HEK293 (cell line): ENCODE data around the gene MYBPH.

Experiments used
- CTCF ChIA-PET: fragments of 350-600 bp; formaldehyde crosslinking; extraction: SDS; loops from one replicate; lab custom pipeline; 2021; ENCODE audit warnings: antibody characterized with exemption; lab: Yijun Ruan, JAX
- POLR2A ChIA-PET: fragments of 300-600 bp; formaldehyde crosslinking; extraction: SDS; loops from one replicate; lab custom pipeline; 2020; ENCODE audit warnings: antibody characterized with exemption, inconsistent platforms; lab: Yijun Ruan, JAX
- H3K27ac ChIP-seq: fragments of 200-500 bp; sonication (Bioruptor generic); 2 replicates; pipeline ENCODE4 v1.5.1; 2014; ENCODE audit warnings: low read depth, low read length, control low read depth, inconsistent platforms; ENCODE audit errors: extremely low read depth
- H3K36me3 ChIP-seq, 2 experiments: fragments of 200-500 bp in 1 of 2; sonication (Bioruptor generic) in 1 of 2; 1 replicate in 1 of 2; 2 replicates in 1 of 2; pipeline ENCODE4 v1.5.1; 2014 to 2017; ENCODE audit warnings: inconsistent platforms in 2 of 2, low read length in 2 of 2; ENCODE audit not compliant: control insufficient read depth in 2 of 2, insufficient read depth in 1 of 2
- H3K4me1 ChIP-seq: fragments of 200-500 bp; sonication (Bioruptor generic); 2 replicates; pipeline ENCODE4 v1.5.1; 2014; ENCODE audit warnings: mild to moderate bottlenecking, low read length, inconsistent platforms; ENCODE audit not compliant: control insufficient read depth, insufficient read depth
- H3K4me3 ChIP-seq: 2 replicates; pipeline ENCODE4 v1.5.1; 2011; ENCODE audit warnings: low read depth, mild to moderate bottlenecking, control low read depth, low read length, moderate library complexity
- H3K9me3 ChIP-seq: fragments of 200-500 bp; sonication (Bioruptor generic); 2 replicates; pipeline ENCODE4 v1.5.1; 2014; ENCODE audit warnings: low read depth, low read length, inconsistent platforms; ENCODE audit not compliant: control insufficient read depth, insufficient read depth
- KLF1 ChIP-seq: fragments of 450-650 bp; formaldehyde crosslinking; IDR thresholded peaks from 2 replicates; pipeline ENCODE4 v1.5.1; 2016; ENCODE audit warnings: missing biosample characterization, missing genetic modification characterization
- KLF17 ChIP-seq: fragments of 450-650 bp; formaldehyde crosslinking; IDR thresholded peaks from 2 replicates; pipeline ENCODE4 v1.5.1; 2016; ENCODE audit warnings: missing biosample characterization, missing genetic modification characterization
- PRDM6 ChIP-seq: fragments of 450-650 bp; formaldehyde crosslinking; IDR thresholded peaks from 2 replicates; pipeline ENCODE4 v1.5.1; 2017; ENCODE audit warnings: missing biosample characterization, missing genetic modification characterization
- ZBTB1 ChIP-seq: fragments of 450-650 bp; formaldehyde crosslinking; IDR thresholded peaks from 2 replicates; pipeline ENCODE4 v1.5.1; 2016; ENCODE audit warnings: missing biosample characterization, missing genetic modification characterization
- ZNF133 ChIP-seq: fragments of 450-650 bp; formaldehyde crosslinking; IDR thresholded peaks from 2 replicates; pipeline ENCODE4 v1.5.1; 2016; ENCODE audit warnings: missing biosample characterization, missing genetic modification characterization
- ZNF16 ChIP-seq: fragments of 450-650 bp; formaldehyde crosslinking; IDR thresholded peaks from 2 replicates; pipeline ENCODE4 v1.5.1; 2016; ENCODE audit warnings: low read depth, missing biosample characterization, missing genetic modification characterization
- ZNF174 ChIP-seq: fragments of 450-650 bp; formaldehyde crosslinking; IDR thresholded peaks from 2 replicates; pipeline ENCODE4 v1.5.0; 2017; ENCODE audit warnings: missing biosample characterization, mild to moderate bottlenecking, missing genetic modification characterization
- ZNF211 ChIP-seq: fragments of 450-650 bp; formaldehyde crosslinking; IDR thresholded peaks from 2 replicates; pipeline ENCODE4 v1.5.1; 2016; ENCODE audit warnings: low read depth, missing biosample characterization, missing genetic modification characterization
- ZNF214 ChIP-seq: fragments of 450-650 bp; formaldehyde crosslinking; IDR thresholded peaks from 2 replicates; pipeline ENCODE4 v1.5.1; 2017; ENCODE audit warnings: missing biosample characterization, mild to moderate bottlenecking, missing genetic modification characterization, borderline replicate concordance
- ZNF398 ChIP-seq: fragments of 450-650 bp; formaldehyde crosslinking; IDR thresholded peaks from 2 replicates; pipeline ENCODE4 v1.5.1; 2017; ENCODE audit warnings: missing biosample characterization, missing genetic modification characterization
- ZNF416 ChIP-seq: fragments of 450-650 bp; formaldehyde crosslinking; IDR thresholded peaks from 2 replicates; pipeline ENCODE4 v1.5.1; 2016; ENCODE audit warnings: missing biosample characterization, missing genetic modification characterization
- ZNF529 ChIP-seq: fragments of 450-650 bp; formaldehyde crosslinking; IDR thresholded peaks from 2 replicates; pipeline ENCODE4 v1.5.1; 2017; ENCODE audit warnings: missing genetic modification characterization, missing biosample characterization; ENCODE audit not compliant: insufficient replicate concordance
- ZNF747 ChIP-seq: fragments of 450-650 bp; formaldehyde crosslinking; IDR thresholded peaks from 2 replicates; pipeline ENCODE4 v1.5.1; 2016; ENCODE audit warnings: missing biosample characterization, missing genetic modification characterization
- ZNF777 ChIP-seq: fragments of 450-650 bp; formaldehyde crosslinking; IDR thresholded peaks from 2 replicates; pipeline ENCODE4 v1.5.1; 2017; ENCODE audit warnings: missing biosample characterization, missing genetic modification characterization, borderline replicate concordance
- ZNF792 ChIP-seq: fragments of 450-650 bp; formaldehyde crosslinking; IDR thresholded peaks from 2 replicates; pipeline ENCODE4 v1.5.1; 2016; ENCODE audit warnings: missing biosample characterization, missing genetic modification characterization
- ZXDB ChIP-seq: fragments of 450-650 bp; formaldehyde crosslinking; IDR thresholded peaks from 2 replicates; pipeline ENCODE4 v1.5.1; 2016; ENCODE audit warnings: missing biosample characterization, missing genetic modification characterization

Gene MYBPH

GRCh38 chr1:203168256-203168786 lies 7.3 kb downstream of the MYBPH start:
- CTCF ChIA-PET = interaction anchor here (0.8 to 7.5 kb wide), 3 partner anchors 47 to 129 kb away, joined by 3 to 113 read pairs (median 4); no protein-coding TSS in a partner anchor
- no peaks in the 10 kb centered on the region for H3K4me1 ChIP-seq
- no peak overlapping the region for H3K4me3 ChIP-seq
- no peaks in the 10 kb centered on the region for H3K9me3 ChIP-seq
- no peak overlapping the region for H3K27ac ChIP-seq
- peaks cover 0 to 2% of the 10 kb centered on the region in 2 experiments; a peak in 1 of 3 replicates for H3K36me3 ChIP-seq
- TF ChIP-seq ZNF174 (tag by site-specific recombination) (no peak), ZNF747 (tag by site-specific recombination) (no peak), ZNF211 (tag by site-specific recombination) (no peak), ZNF16 (tag by site-specific recombination) (no peak)
- TF ChIP-seq, all 188 proteins: peak for 0
- POLR2A ChIA-PET = no interaction called here

GRCh38 chr1:203167913-203168200 lies 7.8 kb downstream of the MYBPH start:
- CTCF ChIA-PET = interaction anchor here (0.7 to 7.5 kb wide), 4 partner anchors 47 to 128 kb away, joined by 3 to 113 read pairs (median 4); no protein-coding TSS in a partner anchor
- TF ChIP-seq PRDM6 (tag by site-specific recombination) (no peak), ZNF792 (tag by site-specific recombination) (no peak), ZBTB1 (tag by site-specific recombination) (no peak), ZXDB (tag by site-specific recombination) (no peak), ZNF398 (tag by site-specific recombination) (no peak), ZNF529 (tag by site-specific recombination) (no peak), ZNF133 (no peak), ZNF214 (no peak)
- POLR2A ChIA-PET = no interaction called here
- H3K4me3 ChIP-seq = no peak overlapping the region
- no peaks in the 10 kb centered on the region for H3K9me3 ChIP-seq
- H3K36me3 ChIP-seq = peaks cover 0 to 2% of the 10 kb centered on the region in 2 experiments; a peak in 1 of 3 replicates
- no peaks in the 10 kb centered on the region for H3K4me1 ChIP-seq
- H3K27ac ChIP-seq = no peak overlapping the region

- POLR2A ChIA-PET = no interaction called here
- no peak for TF ChIP-seq ZNF777
- TF ChIP-seq KLF1 = peak; percentile 33; the same call in 1 of the 2 replicates
- TF ChIP-seq KLF17 (tag by site-specific recombination) = peak; percentile 68
- no peak for TF ChIP-seq ZNF416 (tag by site-specific recombination)
- TF ChIP-seq ZNF133 = no peak
- H3K4me3 ChIP-seq = no peak overlapping the region
- H3K9me3 ChIP-seq = no peaks in the 10 kb centered on the region
- H3K36me3 ChIP-seq = peaks cover 0 to 2% of the 10 kb centered on the region in 2 experiments; a peak in 1 of 3 replicates
- CTCF ChIA-PET = interaction anchor here (0.7 to 7.5 kb wide), 6 partner anchors 48 to 128 kb away, joined by 3 to 113 read pairs (median 4); no protein-coding TSS in a partner anchor
- H3K4me1 ChIP-seq = no peaks in the 10 kb centered on the region
- H3K27ac ChIP-seq = no peak overlapping the region
These were observed 8.4 kb downstream of the MYBPH start for GRCh38 chr1:203167026-203167912.
